ENCODE measurements around the gene ACOT2. TPM values are rescaled to one million over a fixed set of nuclear protein-coding genes. Genes with fewer than 3 reads are reported as not detected.

Gene ACOT2
- polyA plus RNA-seq, 1 of the 3 experiments (the other 2 are of a cell fraction): 46.7 TPM

- TF ChIP-seq GATA2 (CRISPR knock-in tag; IDR thresholded peaks at IDR 0.05) (no peak), YY1 (IDR thresholded peaks at IDR 0.05; ENCODE audit: low read depth) (no peak), NFIC (IDR thresholded peaks at IDR 0.05; ENCODE audit: borderline replicate concordance) (no peak), USF1 (IDR thresholded peaks at IDR 0.05; ENCODE audit: borderline replicate concordance, low read depth) (no peak), RFX5 (IDR thresholded peaks at IDR 0.05; ENCODE audit: low read length) (no peak)
- TF ChIP-seq, protein P1, sequence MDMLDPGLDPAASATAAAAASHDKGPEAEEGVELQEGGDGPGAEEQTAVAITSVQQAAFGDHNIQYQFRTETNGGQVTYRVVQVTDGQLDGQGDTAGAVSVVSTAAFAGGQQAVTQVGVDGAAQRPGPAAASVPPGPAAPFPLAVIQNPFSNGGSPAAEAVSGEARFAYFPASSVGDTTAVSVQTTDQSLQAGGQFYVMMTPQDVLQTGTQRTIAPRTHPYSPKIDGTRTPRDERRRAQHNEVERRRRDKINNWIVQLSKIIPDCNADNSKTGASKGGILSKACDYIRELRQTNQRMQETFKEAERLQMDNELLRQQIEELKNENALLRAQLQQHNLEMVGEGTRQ (IDR thresholded peaks at IDR 0.05; ENCODE audit: borderline replicate concordance, low read depth, low read length): no peak
These were observed 30.5 kb downstream of the ACOT2 start (continued) for GRCh38 chr14:73599499-73599898.

DNA sequence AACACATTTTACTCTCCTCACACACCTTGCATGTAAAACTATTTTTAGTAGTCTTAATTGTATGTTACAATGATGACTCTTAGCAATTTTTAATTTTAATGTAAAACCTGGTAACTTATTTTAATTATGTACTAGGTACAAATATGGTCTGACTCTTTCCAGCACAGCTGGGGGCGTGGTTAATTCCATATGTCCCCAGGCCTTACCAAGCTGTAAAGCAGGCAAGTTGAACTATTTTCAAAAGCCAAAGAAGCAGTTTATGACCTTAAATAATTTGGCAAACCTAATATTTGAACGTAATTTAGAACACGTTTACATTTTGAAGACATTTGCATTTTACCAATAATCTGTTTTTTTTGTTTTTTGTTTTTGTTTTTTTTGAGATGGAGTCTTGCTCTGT lies 34.0 kb downstream of the ACOT2 start:
- Histone ChIP-seq H3K9me2 (no peaks in the 10 kb centered on the region), H3K79me2 (ENCODE audit: insufficient read depth) (no peaks in the 10 kb centered on the region), H3K36me3 (replicated peaks in 1 of 2; ENCODE audit: control insufficient read depth in 1 of 2, insufficient read depth in 2 of 2, low read length in 1 of 2) (no peaks in the 10 kb centered on the region), H3K27me3 (ENCODE audit: insufficient read depth) (no peaks in the 10 kb centered on the region), H3K27ac (ENCODE audit: low read depth in 2 of 2, low read length in 1 of 2) (no peak overlapping the region), H2AFZ (ENCODE audit: low read depth) (no peak overlapping the region), H3K4me3 (ENCODE audit: low read depth in 2 of 2, low read length in 1 of 2) (no peak overlapping the region), H3K4me2 (no peak overlapping the region), H4K20me1 (ENCODE audit: insufficient read depth) (no peaks in the 10 kb centered on the region), H3F3A (replicated peaks; ENCODE audit: insufficient read depth) (no peaks in the 10 kb centered on the region), H3K9me3 (no peaks in the 10 kb centered on the region), H3K4me1 (ENCODE audit: control insufficient read depth in 1 of 2, insufficient read depth in 2 of 2, low read depth in 1 of 2, low read length in 1 of 2) (no peaks in the 10 kb centered on the region), H3K9ac (no peak overlapping the region)
- ChIA-PET CTCF (interaction anchor here (1.5 kb wide), 1 partner anchor 10 kb away, joined by 4 read pairs; the partner anchor contains the start of gene ACOT6), POLR2A (no interaction called here)
- 61% methylated on average over 3 of the region's 3 CpGs for WGBS (ENCODE audit: low lambda C conversion rate)
- TF ChIP-seq, protein P2, sequence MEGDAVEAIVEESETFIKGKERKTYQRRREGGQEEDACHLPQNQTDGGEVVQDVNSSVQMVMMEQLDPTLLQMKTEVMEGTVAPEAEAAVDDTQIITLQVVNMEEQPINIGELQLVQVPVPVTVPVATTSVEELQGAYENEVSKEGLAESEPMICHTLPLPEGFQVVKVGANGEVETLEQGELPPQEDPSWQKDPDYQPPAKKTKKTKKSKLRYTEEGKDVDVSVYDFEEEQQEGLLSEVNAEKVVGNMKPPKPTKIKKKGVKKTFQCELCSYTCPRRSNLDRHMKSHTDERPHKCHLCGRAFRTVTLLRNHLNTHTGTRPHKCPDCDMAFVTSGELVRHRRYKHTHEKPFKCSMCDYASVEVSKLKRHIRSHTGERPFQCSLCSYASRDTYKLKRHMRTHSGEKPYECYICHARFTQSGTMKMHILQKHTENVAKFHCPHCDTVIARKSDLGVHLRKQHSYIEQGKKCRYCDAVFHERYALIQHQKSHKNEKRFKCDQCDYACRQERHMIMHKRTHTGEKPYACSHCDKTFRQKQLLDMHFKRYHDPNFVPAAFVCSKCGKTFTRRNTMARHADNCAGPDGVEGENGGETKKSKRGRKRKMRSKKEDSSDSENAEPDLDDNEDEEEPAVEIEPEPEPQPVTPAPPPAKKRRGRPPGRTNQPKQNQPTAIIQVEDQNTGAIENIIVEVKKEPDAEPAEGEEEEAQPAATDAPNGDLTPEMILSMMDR (IDR thresholded peaks at IDR 0.05): no peak
- TF ChIP-seq RAD21 (IDR thresholded peaks at IDR 0.05; ENCODE audit: low read length) (no peak), FOSL2 (IDR thresholded peaks at IDR 0.05; ENCODE audit: borderline replicate concordance, low read depth) (no peak), RFX5 (IDR thresholded peaks at IDR 0.05; ENCODE audit: low read length) (no peak), IRF3 (IDR thresholded peaks at IDR 0.05; ENCODE audit: low read depth, low read length) (no peak), YY1 (IDR thresholded peaks at IDR 0.05; ENCODE audit: low read depth) (no peak), PBX3 (IDR thresholded peaks at IDR 0.05) (no peak), MXI1 (IDR thresholded peaks at IDR 0.05; ENCODE audit: low read depth, low read length) (no peak)
- DNase-seq: no peak

Data from SK-N-SH (cell line).